Fibroblast of skin of left biceps (primary cell): ENCODE measurements around the gene FOSL1.
A peak's percentile ranks its signal among the peaks of the same experiment; 100 is the strongest.

Source experiments
- DNase-seq, 2 experiments: peaks; one replicate each; pipeline ENCODE4 v3.0.0-alpha.2; 2013; ENCODE audit warnings: low read depth in 2 of 2

The FOSL1 gene

GRCh38 chr11:65863889-65864705 is 36.1 kb downstream of the FOSL1 start:
- DNase-seq: no peak

GRCh38 chr11:65862941-65863888 is 37.0 kb downstream of the FOSL1 start:
- DNase-seq: no peak

- no peak for DNase-seq
These were observed 37.9 kb downstream of the FOSL1 start for GRCh38 chr11:65862191-65862735.

GRCh38 chr11:65861533-65862183 is 38.5 kb downstream of the FOSL1 start:
- no peak for DNase-seq

- no peak for DNase-seq
These were observed 39.1 kb downstream of the FOSL1 start for GRCh38 chr11:65861165-65861505.

- DNase-seq: peak; percentile 96 to 97
These were observed 39.7 kb downstream of the FOSL1 start, which contains the start of gene MUS81 for GRCh38 chr11:65860278-65861164. Gene MUS81, plus strand, starts transcription at chr11:65860433. Its CDS starts 321 bp downstream, at chr11:65860754.

- no peak for DNase-seq
These were observed 40.3 kb downstream of the FOSL1 start for GRCh38 chr11:65859812-65860277.

- DNase-seq: peak; percentile 99
These were observed 40.9 kb downstream of the FOSL1 start for GRCh38 chr11:65859095-65859811.

GRCh38 chr11:65858681-65859087 is 41.5 kb downstream of the FOSL1 start:
- no peak for DNase-seq

GRCh38 chr11:65857853-65858680 is 42.1 kb downstream of the FOSL1 start, which contains the start of gene CFL1:
Gene CFL1, minus strand, starts transcription at chr11:65858180. Its CDS starts 81 bp downstream, at chr11:65858099.
- peak; percentile 95 to 96 for DNase-seq

GRCh38 chr11:65857500-65857852 is 42.7 kb downstream of the FOSL1 start:
- DNase-seq: no peak

- no peak for DNase-seq
These were observed 43.3 kb downstream of the FOSL1 start for GRCh38 chr11:65856689-65857499.

GRCh38 chr11:65855927-65856363 is 44.2 kb downstream of the FOSL1 start:
- DNase-seq: no peak

GRCh38 chr11:65854852-65855837 is 45.0 kb downstream of the FOSL1 start:
- no peak for DNase-seq

GRCh38 chr11:65854161-65854592 is 46.0 kb downstream of the FOSL1 start:
- no peak for DNase-seq

- no peak for DNase-seq
These were observed 46.8 kb downstream of the FOSL1 start for GRCh38 chr11:65853246-65853979.
